ENCODE results near the gene SSBP4. TPM values are rescaled to one million over a fixed set of nuclear protein-coding genes. Genes with fewer than 3 reads are reported as not detected.

SSBP4 gene
- total RNA-seq, 1 donor from 2014 or later, result 56.6 TPM

GRCh38 chr19:18431351-18432197 is 12.4 kb downstream of the SSBP4 start:
- H3K36me3 ChIP-seq (ENCODE audit: insufficient read depth, low read length), result no peaks in the 10 kb centered on the region
- no peak for TF ChIP-seq EZH2 (IDR thresholded peaks at IDR 0.05; ENCODE audit: insufficient read depth, low read length)
- H3K4me2 ChIP-seq (ENCODE audit: low read length), result no peak overlapping the region
- H3K9me3 ChIP-seq (ENCODE audit: insufficient read depth, low read depth, low read length), result no peaks in the 10 kb centered on the region
- no peak for FAIRE-seq
- Mint-ChIP-seq H3K36me3 (ENCODE audit: low read depth, unreplicated experiment) (peaks cover 3% of the 10 kb centered on the region), H3K9me3 (ENCODE audit: unreplicated experiment) (no peaks in the 10 kb centered on the region), H3K4me3 (ENCODE audit: unreplicated experiment) (no peak overlapping the region), H3K27ac (ENCODE audit: unreplicated experiment) (no peak overlapping the region), H3K4me1 (ENCODE audit: low read depth, unreplicated experiment) (peaks cover 4% of the 10 kb centered on the region), H3K27me3 (ENCODE audit: low read depth, unreplicated experiment) (no peaks in the 10 kb centered on the region)
- H3K4me3 ChIP-seq (ENCODE audit: insufficient read depth, low read depth, low read length), result no peak overlapping the region
- H3K27ac ChIP-seq (ENCODE audit: low read depth, low read length), result no peak overlapping the region
- peaks cover 37% of the 10 kb centered on the region for H3K4me1 ChIP-seq (ENCODE audit: insufficient read depth, low read length)
- no peak overlapping the region for H3K9ac ChIP-seq (ENCODE audit: low read length)
- no peak overlapping the region for H2AFZ ChIP-seq (ENCODE audit: low read depth, low read length)
- H4K20me1 ChIP-seq (ENCODE audit: insufficient read depth, low read length), result peaks cover 25% of the 10 kb centered on the region
- DNase-seq (ENCODE audit: low read depth), result no peak
- H3K79me2 ChIP-seq (ENCODE audit: insufficient read depth, low read length), result peaks cover 32% of the 10 kb centered on the region
- no peaks in the 10 kb centered on the region for H3K27me3 ChIP-seq (ENCODE audit: insufficient read depth, low read length)

- TF ChIP-seq EZH2 (IDR thresholded peaks at IDR 0.05; ENCODE audit: insufficient read depth, low read length) (no peak), CTCF (IDR thresholded peaks at IDR 0.05; ENCODE audit: insufficient read depth, low read depth, low read length) (no peak)
- peaks cover 3% of the 10 kb centered on the region for H3K36me3 Mint-ChIP-seq (ENCODE audit: low read depth, unreplicated experiment)
- Histone ChIP-seq H3K36me3 (ENCODE audit: insufficient read depth, low read length) (no peaks in the 10 kb centered on the region), H3K27me3 (ENCODE audit: insufficient read depth, low read length) (no peaks in the 10 kb centered on the region), H4K20me1 (ENCODE audit: insufficient read depth, low read length) (peaks cover 16% of the 10 kb centered on the region), H2AFZ (ENCODE audit: low read depth, low read length) (no peak overlapping the region), H3K9ac (ENCODE audit: low read length) (peak overlapping the region; percentile 63), H3K4me3 (ENCODE audit: insufficient read depth, low read depth, low read length) (peak overlapping the region; percentile 44), H3K9me3 (ENCODE audit: insufficient read depth, low read depth, low read length) (no peaks in the 10 kb centered on the region), H3K27ac (ENCODE audit: low read depth, low read length) (no peak overlapping the region), H3K4me2 (ENCODE audit: low read length) (peak overlapping the region; percentile 85), H3K4me1 (ENCODE audit: insufficient read depth, low read length) (peaks cover 40% of the 10 kb centered on the region), H3K79me2 (ENCODE audit: insufficient read depth, low read length) (peaks cover 23% of the 10 kb centered on the region)
- no peak overlapping the region for H3K4me3 Mint-ChIP-seq (ENCODE audit: unreplicated experiment)
- DNase-seq (ENCODE audit: low read depth) (no peak), FAIRE-seq (no peak)
- peaks cover 4% of the 10 kb centered on the region for H3K4me1 Mint-ChIP-seq (ENCODE audit: low read depth, unreplicated experiment)
- no peaks in the 10 kb centered on the region for H3K27me3 Mint-ChIP-seq (ENCODE audit: low read depth, unreplicated experiment)
- H3K27ac Mint-ChIP-seq (ENCODE audit: unreplicated experiment), result peak overlapping the region; percentile 26
- no peaks in the 10 kb centered on the region for H3K9me3 Mint-ChIP-seq (ENCODE audit: unreplicated experiment)
These were observed 13.2 kb downstream of the SSBP4 start for GRCh38 chr19:18432275-18433014.

- H3K9ac ChIP-seq (ENCODE audit: low read length), result peak overlapping the region; percentile 63
- DNase-seq (ENCODE audit: low read depth), result no peak
- H3K27me3 Mint-ChIP-seq (ENCODE audit: low read depth, unreplicated experiment), result no peaks in the 10 kb centered on the region
These were observed 14.0 kb downstream of the SSBP4 start for GRCh38 chr19:18433015-18433691.

More at GRCh38 chr19:18433015-18433691, 14.0 kb downstream of the SSBP4 start:
- peaks cover 4% of the 10 kb centered on the region for H3K4me1 Mint-ChIP-seq (ENCODE audit: low read depth, unreplicated experiment)
- H3K36me3 Mint-ChIP-seq (ENCODE audit: low read depth, unreplicated experiment), result peaks cover 3% of the 10 kb centered on the region
- H3K27ac Mint-ChIP-seq (ENCODE audit: unreplicated experiment), result no peak overlapping the region
- no peak for FAIRE-seq
- Histone ChIP-seq H2AFZ (ENCODE audit: low read depth, low read length) (no peak overlapping the region), H3K4me3 (ENCODE audit: insufficient read depth, low read depth, low read length) (peak overlapping the region; percentile 44), H3K79me2 (ENCODE audit: insufficient read depth, low read length) (peaks cover 19% of the 10 kb centered on the region), H3K4me1 (ENCODE audit: insufficient read depth, low read length) (peaks cover 43% of the 10 kb centered on the region), H3K27ac (ENCODE audit: low read depth, low read length) (no peak overlapping the region), H3K27me3 (ENCODE audit: insufficient read depth, low read length) (no peaks in the 10 kb centered on the region), H3K9me3 (ENCODE audit: insufficient read depth, low read depth, low read length) (no peaks in the 10 kb centered on the region), H3K4me2 (ENCODE audit: low read length) (peak overlapping the region; percentile 85), H4K20me1 (ENCODE audit: insufficient read depth, low read length) (peaks cover 11% of the 10 kb centered on the region), H3K36me3 (ENCODE audit: insufficient read depth, low read length) (no peaks in the 10 kb centered on the region)
- H3K4me3 Mint-ChIP-seq (ENCODE audit: unreplicated experiment), result no peak overlapping the region
- H3K9me3 Mint-ChIP-seq (ENCODE audit: unreplicated experiment), result no peaks in the 10 kb centered on the region
- TF ChIP-seq CTCF (IDR thresholded peaks at IDR 0.05; ENCODE audit: insufficient read depth, low read depth, low read length), result no peak
- TF ChIP-seq EZH2 (IDR thresholded peaks at IDR 0.05; ENCODE audit: insufficient read depth, low read length), result no peak

All from astrocyte (in vitro differentiated cells and primary cell).